Kidney (tissue), 14 donors: ENCODE measurements around the gene RASGRP3. TPM values are rescaled to one million over a fixed set of nuclear protein-coding genes. Genes with fewer than 3 reads are reported as not detected.

Experiments used
- DNase-seq, 5 donors: peaks; one replicate each; pipeline ENCODE4 v3.0.0-alpha.2; 2013 to 2020
- FAIRE-seq: peaks from 2 replicates; lab custom pipeline; 2012; peaks lifted over from hg19 to GRCh38; lab: Jason Lieb, UNC
- H3K27ac ChIP-seq, 2 donors: one replicate each; pipeline ENCODE4 v1.7.0; 2013; ENCODE audit warnings: low read depth in 2 of 2, low read length in 2 of 2, inconsistent platforms in 1 of 2
- H3K27me3 ChIP-seq: one replicate; pipeline ENCODE4 v1.7.1; 2013; ENCODE audit warnings: low read length, inconsistent platforms; ENCODE audit not compliant: control insufficient read depth, insufficient read depth
- H3K36me3 ChIP-seq, 3 donors: one replicate each; pipeline versions ENCODE4 v1.7.0 to v1.7.1; 2013; ENCODE audit warnings: low read length in 3 of 3, control low read depth in 1 of 3, inconsistent platforms in 1 of 3; ENCODE audit not compliant: insufficient read depth in 3 of 3, control insufficient read depth in 2 of 3
- H3K4me1 ChIP-seq, 3 donors: one replicate each; pipeline versions ENCODE4 v1.7.0 to v1.7.1; 2013; ENCODE audit warnings: low read length in 3 of 3, inconsistent platforms in 1 of 3, low read depth in 1 of 3; ENCODE audit not compliant: control insufficient read depth in 2 of 3, insufficient read depth in 2 of 3
- H3K4me3 ChIP-seq, 3 donors: one replicate each; pipeline versions ENCODE4 v1.7.0 to v1.8.1; 2013; ENCODE audit warnings: low read length in 3 of 3, control low read depth in 1 of 3, inconsistent platforms in 1 of 3
- H3K9ac ChIP-seq, 3 donors: one replicate each; pipeline versions ENCODE4 v1.7.0 to v1.7.1; 2013; ENCODE audit warnings: low read length in 3 of 3, control low read depth in 1 of 3, inconsistent platforms in 1 of 3
- H3K9me3 ChIP-seq, 3 donors: one replicate each; pipeline versions ENCODE4 v1.7.0 to v1.7.1; 2013; ENCODE audit warnings: low read length in 3 of 3, control low read depth in 1 of 3, inconsistent platforms in 1 of 3; ENCODE audit not compliant: control insufficient read depth in 2 of 3, insufficient read depth in 1 of 3
- intact Hi-C: fragments of 100-400 bp; cut with DNase I; formaldehyde crosslinking; loops from one replicate; pipeline ENCODE4 v1.11.1; 2022
- polyA plus RNA-seq: library from polyadenylated mRNA; stranded (reverse); fragments of 350-450 nt; fragmentation: Illumina TruSeq; extraction: RNeasy Lipid Tissue Mini Kit (QIAGEN cat#74804); gene quantifications from one replicate; pipeline ENCODE4 v1.2.3, GENCODE V29; 2014; ENCODE audit warnings: low read depth, low replicate concordance; ENCODE audit not compliant: insufficient read depth
- total RNA-seq: library from RNA; stranded (reverse); fragmentation: NEBNext Ultra II Directional; extraction: Animal tissue kit (Norgen Biotek cat#: 25700); gene quantifications from one replicate; pipeline ENCODE4 v1.2.1, GENCODE V29; 2021
- TF ChIP-seq, protein P1 (sequence below): IDR thresholded peaks from 3 replicates; pipeline ENCODE4 v1.5.1; 2012; ENCODE audit warnings: mild to moderate bottlenecking, moderate library complexity, borderline replicate concordance; ENCODE audit not compliant: insufficient read depth; ENCODE audit errors: extremely low read depth
- donor health status: control.
- donor health status: control.
- donor health status: control.
- donor health status: control.
- donor health status: control.
- donor health status: DM: yes; HTN: yes; CAD: no.
- donor health status: Normal renal cell carcinoma (clear cell type).

RASGRP3 gene
- total and polyA plus RNA-seq, 2 donors from 2014 or later = 7.8 to 22.6 TPM

DNA sequence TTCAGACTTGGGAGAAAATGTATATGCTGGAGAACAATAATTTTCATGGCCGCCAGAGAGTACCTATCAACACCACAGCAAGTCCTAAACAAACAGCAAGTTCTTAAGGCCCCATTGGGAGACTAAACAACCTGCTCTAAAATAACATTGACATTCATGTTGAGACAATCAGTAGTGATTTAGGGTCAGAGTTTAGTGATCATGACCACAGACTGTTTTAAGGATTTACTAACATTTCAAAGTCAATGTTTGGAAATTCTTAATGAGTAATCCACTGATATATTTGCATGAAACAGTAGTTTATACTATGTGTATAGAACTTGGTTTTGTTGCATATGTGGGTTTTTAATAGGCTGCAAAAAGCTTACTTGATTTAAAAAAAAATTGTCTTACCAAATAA, 34.7 kb downstream of the RASGRP3 start:
- H3K4me1 ChIP-seq = no peaks in the 10 kb centered on the region
- no peak overlapping the region for H3K27ac ChIP-seq
- DNase-seq = no peak
- no peaks in the 10 kb centered on the region for H3K9me3 ChIP-seq
- intact Hi-C loops = no loop called here
- no peak overlapping the region for H3K9ac ChIP-seq
- TF ChIP-seq, protein P1, sequence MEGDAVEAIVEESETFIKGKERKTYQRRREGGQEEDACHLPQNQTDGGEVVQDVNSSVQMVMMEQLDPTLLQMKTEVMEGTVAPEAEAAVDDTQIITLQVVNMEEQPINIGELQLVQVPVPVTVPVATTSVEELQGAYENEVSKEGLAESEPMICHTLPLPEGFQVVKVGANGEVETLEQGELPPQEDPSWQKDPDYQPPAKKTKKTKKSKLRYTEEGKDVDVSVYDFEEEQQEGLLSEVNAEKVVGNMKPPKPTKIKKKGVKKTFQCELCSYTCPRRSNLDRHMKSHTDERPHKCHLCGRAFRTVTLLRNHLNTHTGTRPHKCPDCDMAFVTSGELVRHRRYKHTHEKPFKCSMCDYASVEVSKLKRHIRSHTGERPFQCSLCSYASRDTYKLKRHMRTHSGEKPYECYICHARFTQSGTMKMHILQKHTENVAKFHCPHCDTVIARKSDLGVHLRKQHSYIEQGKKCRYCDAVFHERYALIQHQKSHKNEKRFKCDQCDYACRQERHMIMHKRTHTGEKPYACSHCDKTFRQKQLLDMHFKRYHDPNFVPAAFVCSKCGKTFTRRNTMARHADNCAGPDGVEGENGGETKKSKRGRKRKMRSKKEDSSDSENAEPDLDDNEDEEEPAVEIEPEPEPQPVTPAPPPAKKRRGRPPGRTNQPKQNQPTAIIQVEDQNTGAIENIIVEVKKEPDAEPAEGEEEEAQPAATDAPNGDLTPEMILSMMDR = no peak
- no peak for FAIRE-seq
- H3K4me3 ChIP-seq = no peak overlapping the region
- H3K36me3 ChIP-seq = no peaks in the 10 kb centered on the region
- H3K27me3 ChIP-seq = no peaks in the 10 kb centered on the region

DNA sequence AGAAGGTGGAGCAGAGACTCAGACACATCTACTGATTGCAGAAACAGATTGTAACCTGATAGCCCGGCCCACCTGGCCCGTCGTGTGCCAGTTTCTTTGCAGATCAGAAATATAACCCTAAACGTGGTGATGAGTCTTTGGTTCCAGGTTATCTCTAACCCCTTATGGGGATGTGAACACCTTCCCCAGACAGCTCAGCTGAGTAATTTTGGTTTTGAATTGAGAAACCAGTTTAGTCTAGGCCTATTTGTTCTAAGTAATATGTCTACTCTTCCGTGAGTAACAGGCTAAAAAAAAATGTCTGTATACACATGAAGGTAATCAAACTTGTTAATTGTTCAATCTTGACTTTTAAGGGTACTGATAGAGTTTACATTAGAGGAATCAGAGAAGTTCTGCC, 35.7 kb downstream of the RASGRP3 start:
- no peaks in the 10 kb centered on the region for H3K36me3 ChIP-seq
- H3K4me1 ChIP-seq = no peaks in the 10 kb centered on the region
- H3K27me3 ChIP-seq = no peaks in the 10 kb centered on the region
- no peak overlapping the region for H3K27ac ChIP-seq
- DNase-seq = no peak
- TF ChIP-seq, protein P1 = no peak
- intact Hi-C loops = no loop called here
- no peaks in the 10 kb centered on the region for H3K9me3 ChIP-seq
- H3K9ac ChIP-seq = no peak overlapping the region
- no peak overlapping the region for H3K4me3 ChIP-seq
- FAIRE-seq = no peak

DNA sequence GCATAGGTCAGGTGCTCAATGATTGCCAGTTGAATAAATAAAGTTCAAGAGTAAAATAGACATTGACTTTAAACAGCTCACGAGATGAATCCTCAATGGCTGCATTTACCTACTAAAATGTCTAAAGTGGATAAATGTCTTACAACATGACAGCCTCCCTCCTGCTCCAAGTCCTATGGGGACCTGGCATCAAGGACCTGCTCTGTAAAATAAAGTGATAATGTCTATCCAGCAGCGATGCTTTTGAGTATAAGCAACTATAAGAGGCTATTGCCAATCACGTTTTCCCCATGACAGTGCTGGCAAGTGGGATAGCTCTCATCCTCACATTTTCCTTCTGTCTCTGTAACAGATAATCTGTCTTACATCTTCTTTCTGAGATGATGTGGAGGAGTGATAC, 37.0 kb downstream of the RASGRP3 start:
- DNase-seq = no peak
- Histone ChIP-seq H3K4me3 (no peak overlapping the region), H3K27me3 (no peaks in the 10 kb centered on the region), H3K27ac (no peak overlapping the region), H3K9ac (no peak overlapping the region), H3K4me1 (no peaks in the 10 kb centered on the region), H3K36me3 (no peaks in the 10 kb centered on the region), H3K9me3 (no peaks in the 10 kb centered on the region)
- FAIRE-seq = no peak
- intact Hi-C loops = no loop called here
- TF ChIP-seq, protein P1 = no peak

DNA sequence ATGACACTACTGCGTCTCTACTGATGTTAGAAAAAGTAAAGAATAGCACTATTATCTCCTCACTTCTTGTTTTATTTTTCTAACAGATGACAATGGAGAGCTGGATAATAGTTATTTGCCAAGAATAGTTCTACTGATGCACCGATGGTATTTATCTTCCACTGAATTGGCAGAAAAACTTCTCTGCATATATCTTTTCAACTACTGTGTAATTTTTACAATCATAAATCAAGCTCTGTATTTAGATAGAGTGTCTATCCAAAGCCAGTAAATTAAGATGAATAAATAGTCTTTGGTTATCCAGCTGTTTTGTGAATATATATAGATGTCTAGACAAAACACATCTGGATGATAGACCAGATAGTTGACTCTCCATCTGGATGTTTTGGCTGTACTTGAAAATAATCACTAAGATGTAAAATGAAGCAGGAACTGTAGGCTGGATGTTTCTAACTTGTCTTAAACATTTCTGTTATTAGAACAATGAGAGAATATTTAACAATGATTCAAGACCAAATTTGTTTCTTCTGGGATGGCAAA, 40.1 kb downstream of the RASGRP3 start:
- intact Hi-C loops = no loop called here
- TF ChIP-seq, protein P1 = no peak
- FAIRE-seq (no peak), DNase-seq (peak in 2 of 5 donors; percentile 19 to 60)
- Histone ChIP-seq H3K9ac (no peak overlapping the region), H3K27ac (no peak overlapping the region), H3K4me3 (no peak overlapping the region), H3K36me3 (no peaks in the 10 kb centered on the region), H3K4me1 (no peaks in the 10 kb centered on the region), H3K9me3 (no peaks in the 10 kb centered on the region), H3K27me3 (no peaks in the 10 kb centered on the region)
